H1 (cell line): Measurements from ENCODE around the gene ATPAF2. TPM values are rescaled to one million over a fixed set of nuclear protein-coding genes. Genes with fewer than 3 reads are reported as not detected.

Experiments
- CBX8 ChIP-seq: fragments of 300-800, 300-1000 bp; sonication (generic); IDR thresholded peaks from 2 replicates; pipeline ENCODE4 v1.7.1; 2016; ENCODE audit warnings: low read depth, low read length, borderline replicate concordance
- CHD1 ChIP-seq: IDR thresholded peaks from 2 replicates; pipeline ENCODE4 v1.6.1; 2012; ENCODE audit warnings: low read depth, low read length, improper control_type of control experiment
- EP300 ChIP-seq, 2 experiments: IDR thresholded peaks; 1 replicate in 1 of 2; 2 replicates in 1 of 2; pipeline ENCODE4 v1.6.1; 2011 to 2012; ENCODE audit warnings: low read depth in 2 of 2, low read length in 2 of 2, mild to moderate bottlenecking in 2 of 2, borderline replicate concordance in 1 of 2, inconsistent platforms in 1 of 2, moderate library complexity in 1 of 2
- HDAC2 ChIP-seq, 2 experiments: fragments of 300-600 bp in 1 of 2; sonication (generic) in 1 of 2; IDR thresholded peaks; 2 replicates each; pipeline ENCODE4 v1.6.1; 2011 to 2012; ENCODE audit warnings: low read depth in 2 of 2, low read length in 2 of 2, mild to moderate bottlenecking in 2 of 2, moderate library complexity in 2 of 2, borderline replicate concordance in 1 of 2, inconsistent platforms in 1 of 2
- HDAC6 ChIP-seq: IDR thresholded peaks from one replicate; pipeline ENCODE4 v1.7.1; 2012; ENCODE audit warnings: low read depth, mild to moderate bottlenecking, inconsistent platforms, low read length, moderate library complexity
- POU5F1 ChIP-seq: IDR thresholded peaks from 2 replicates; pipeline ENCODE4 v1.6.1; 2011; ENCODE audit warnings: low read depth, mild to moderate bottlenecking, low read length, moderate library complexity
- SAP30 ChIP-seq: fragments of 300-600 bp; sonication (generic); IDR thresholded peaks from 2 replicates; pipeline ENCODE4 v1.7.1; 2012; ENCODE audit warnings: low read length, moderate library complexity, mild to moderate bottlenecking, inconsistent platforms; ENCODE audit not compliant: insufficient read depth, insufficient replicate concordance
- SIN3A ChIP-seq, 2 experiments: IDR thresholded peaks in 1 of 2; conservative IDR thresholded peaks in 1 of 2; 2 replicates each; pipeline ENCODE4 v1.6.1; 2011 to 2012; ENCODE audit warnings: low read length in 2 of 2, improper control_type of control experiment in 1 of 2, low read depth in 1 of 2, mild to moderate bottlenecking in 1 of 2
- YY1 ChIP-seq: IDR thresholded peaks from 2 replicates; pipeline ENCODE4 v1.6.1; 2011; ENCODE audit warnings: low read depth, mild to moderate bottlenecking, low read length
- polyA plus RNA-seq, 7 experiments: library from polyadenylated mRNA; depleted of rRNA in 3 of 7; stranded (reverse) in 5 of 7; unstranded in 2 of 7; fragments of >200 nt in 5 of 7; fragments of 200-250 nt in 2 of 7; gene quantifications; 1 replicate in 5 of 7; 2 replicates in 1 of 7; 4 replicates in 1 of 7; pipeline versions ENCODE4 v1.2.1 to v1.2.3, GENCODE V29; 2011 to 2013; ENCODE audit warnings: missing spikeins in 2 of 7, mixed read lengths in 2 of 7
- total RNA-seq: library from RNA; stranded (reverse); fragmentation: NEBNext Ultra II Directional; extraction: Animal tissue kit (Norgen Biotek cat#: 25700); gene quantifications from 2 replicates; pipeline ENCODE4 v1.2.1, GENCODE V29; 2021
- TF ChIP-seq, protein P1 (sequence below): fragments of 300-600 bp; sonication (generic); IDR thresholded peaks from 2 replicates; pipeline ENCODE4 v1.7.1; 2012; ENCODE audit warnings: low read length, moderate library complexity, mild to moderate bottlenecking, inconsistent platforms; ENCODE audit not compliant: insufficient replicate concordance

ATPAF2 gene
- total and polyA plus RNA-seq, 2 of the 8 experiments (the other 6 are each of a cell fraction or from before 2014, with no cell fraction given), result 19.6 to 22.9 TPM

DNA sequence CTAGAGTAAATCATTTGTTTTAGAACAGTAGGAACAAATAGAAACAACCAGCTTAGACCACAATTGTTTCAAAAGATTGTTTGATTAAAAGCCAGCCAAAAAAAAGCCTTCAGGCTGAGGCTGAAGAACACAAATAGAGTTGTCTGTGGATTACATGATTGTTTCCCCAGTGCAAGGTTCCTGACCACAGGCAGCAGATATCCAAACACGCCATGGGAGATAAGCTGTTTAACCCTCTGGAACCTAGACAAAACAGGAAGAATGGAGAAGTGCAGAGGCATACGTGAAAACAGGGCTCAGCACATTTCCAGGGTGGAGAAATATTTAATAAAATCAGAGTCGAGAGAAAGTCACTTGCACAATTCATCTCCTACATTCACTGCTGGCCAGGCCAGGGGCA is 21.0 kb downstream of the ATPAF2 start (continued):
- TF ChIP-seq, protein P1, sequence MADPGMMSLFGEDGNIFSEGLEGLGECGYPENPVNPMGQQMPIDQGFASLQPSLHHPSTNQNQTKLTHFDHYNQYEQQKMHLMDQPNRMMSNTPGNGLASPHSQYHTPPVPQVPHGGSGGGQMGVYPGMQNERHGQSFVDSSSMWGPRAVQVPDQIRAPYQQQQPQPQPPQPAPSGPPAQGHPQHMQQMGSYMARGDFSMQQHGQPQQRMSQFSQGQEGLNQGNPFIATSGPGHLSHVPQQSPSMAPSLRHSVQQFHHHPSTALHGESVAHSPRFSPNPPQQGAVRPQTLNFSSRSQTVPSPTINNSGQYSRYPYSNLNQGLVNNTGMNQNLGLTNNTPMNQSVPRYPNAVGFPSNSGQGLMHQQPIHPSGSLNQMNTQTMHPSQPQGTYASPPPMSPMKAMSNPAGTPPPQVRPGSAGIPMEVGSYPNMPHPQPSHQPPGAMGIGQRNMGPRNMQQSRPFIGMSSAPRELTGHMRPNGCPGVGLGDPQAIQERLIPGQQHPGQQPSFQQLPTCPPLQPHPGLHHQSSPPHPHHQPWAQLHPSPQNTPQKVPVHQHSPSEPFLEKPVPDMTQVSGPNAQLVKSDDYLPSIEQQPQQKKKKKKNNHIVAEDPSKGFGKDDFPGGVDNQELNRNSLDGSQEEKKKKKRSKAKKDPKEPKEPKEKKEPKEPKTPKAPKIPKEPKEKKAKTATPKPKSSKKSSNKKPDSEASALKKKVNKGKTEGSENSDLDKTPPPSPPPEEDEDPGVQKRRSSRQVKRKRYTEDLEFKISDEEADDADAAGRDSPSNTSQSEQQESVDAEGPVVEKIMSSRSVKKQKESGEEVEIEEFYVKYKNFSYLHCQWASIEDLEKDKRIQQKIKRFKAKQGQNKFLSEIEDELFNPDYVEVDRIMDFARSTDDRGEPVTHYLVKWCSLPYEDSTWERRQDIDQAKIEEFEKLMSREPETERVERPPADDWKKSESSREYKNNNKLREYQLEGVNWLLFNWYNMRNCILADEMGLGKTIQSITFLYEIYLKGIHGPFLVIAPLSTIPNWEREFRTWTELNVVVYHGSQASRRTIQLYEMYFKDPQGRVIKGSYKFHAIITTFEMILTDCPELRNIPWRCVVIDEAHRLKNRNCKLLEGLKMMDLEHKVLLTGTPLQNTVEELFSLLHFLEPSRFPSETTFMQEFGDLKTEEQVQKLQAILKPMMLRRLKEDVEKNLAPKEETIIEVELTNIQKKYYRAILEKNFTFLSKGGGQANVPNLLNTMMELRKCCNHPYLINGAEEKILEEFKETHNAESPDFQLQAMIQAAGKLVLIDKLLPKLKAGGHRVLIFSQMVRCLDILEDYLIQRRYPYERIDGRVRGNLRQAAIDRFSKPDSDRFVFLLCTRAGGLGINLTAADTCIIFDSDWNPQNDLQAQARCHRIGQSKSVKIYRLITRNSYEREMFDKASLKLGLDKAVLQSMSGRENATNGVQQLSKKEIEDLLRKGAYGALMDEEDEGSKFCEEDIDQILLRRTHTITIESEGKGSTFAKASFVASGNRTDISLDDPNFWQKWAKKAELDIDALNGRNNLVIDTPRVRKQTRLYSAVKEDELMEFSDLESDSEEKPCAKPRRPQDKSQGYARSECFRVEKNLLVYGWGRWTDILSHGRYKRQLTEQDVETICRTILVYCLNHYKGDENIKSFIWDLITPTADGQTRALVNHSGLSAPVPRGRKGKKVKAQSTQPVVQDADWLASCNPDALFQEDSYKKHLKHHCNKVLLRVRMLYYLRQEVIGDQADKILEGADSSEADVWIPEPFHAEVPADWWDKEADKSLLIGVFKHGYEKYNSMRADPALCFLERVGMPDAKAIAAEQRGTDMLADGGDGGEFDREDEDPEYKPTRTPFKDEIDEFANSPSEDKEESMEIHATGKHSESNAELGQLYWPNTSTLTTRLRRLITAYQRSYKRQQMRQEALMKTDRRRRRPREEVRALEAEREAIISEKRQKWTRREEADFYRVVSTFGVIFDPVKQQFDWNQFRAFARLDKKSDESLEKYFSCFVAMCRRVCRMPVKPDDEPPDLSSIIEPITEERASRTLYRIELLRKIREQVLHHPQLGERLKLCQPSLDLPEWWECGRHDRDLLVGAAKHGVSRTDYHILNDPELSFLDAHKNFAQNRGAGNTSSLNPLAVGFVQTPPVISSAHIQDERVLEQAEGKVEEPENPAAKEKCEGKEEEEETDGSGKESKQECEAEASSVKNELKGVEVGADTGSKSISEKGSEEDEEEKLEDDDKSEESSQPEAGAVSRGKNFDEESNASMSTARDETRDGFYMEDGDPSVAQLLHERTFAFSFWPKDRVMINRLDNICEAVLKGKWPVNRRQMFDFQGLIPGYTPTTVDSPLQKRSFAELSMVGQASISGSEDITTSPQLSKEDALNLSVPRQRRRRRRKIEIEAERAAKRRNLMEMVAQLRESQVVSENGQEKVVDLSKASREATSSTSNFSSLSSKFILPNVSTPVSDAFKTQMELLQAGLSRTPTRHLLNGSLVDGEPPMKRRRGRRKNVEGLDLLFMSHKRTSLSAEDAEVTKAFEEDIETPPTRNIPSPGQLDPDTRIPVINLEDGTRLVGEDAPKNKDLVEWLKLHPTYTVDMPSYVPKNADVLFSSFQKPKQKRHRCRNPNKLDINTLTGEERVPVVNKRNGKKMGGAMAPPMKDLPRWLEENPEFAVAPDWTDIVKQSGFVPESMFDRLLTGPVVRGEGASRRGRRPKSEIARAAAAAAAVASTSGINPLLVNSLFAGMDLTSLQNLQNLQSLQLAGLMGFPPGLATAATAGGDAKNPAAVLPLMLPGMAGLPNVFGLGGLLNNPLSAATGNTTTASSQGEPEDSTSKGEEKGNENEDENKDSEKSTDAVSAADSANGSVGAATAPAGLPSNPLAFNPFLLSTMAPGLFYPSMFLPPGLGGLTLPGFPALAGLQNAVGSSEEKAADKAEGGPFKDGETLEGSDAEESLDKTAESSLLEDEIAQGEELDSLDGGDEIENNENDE, result no peak
- no peak for TF ChIP-seq YY1
- TF ChIP-seq CBX8, result no peak
- TF ChIP-seq HDAC2 (IDR thresholded peaks at IDR 0.05; ENCODE audit: borderline replicate concordance in 1 of 2, low read depth in 2 of 2, low read length in 2 of 2), result no peak
- TF ChIP-seq HDAC6, result no peak
- TF ChIP-seq POU5F1, result no peak
- no peak for TF ChIP-seq SAP30
- no peak for TF ChIP-seq CHD1
- TF ChIP-seq EP300 (IDR thresholded peaks at IDR 0.05; ENCODE audit: borderline replicate concordance in 1 of 2, low read depth in 2 of 2, low read length in 2 of 2), result no peak
- TF ChIP-seq SIN3A (conservative IDR thresholded peaks at IDR 0.05 in 1 of 2, IDR thresholded peaks at IDR 0.05 in 1 of 2; ENCODE audit: low read depth in 1 of 2, low read length in 2 of 2), result no peak
